ENCODE measurements around the gene ARHGAP33.

The ARHGAP33 gene

DNA sequence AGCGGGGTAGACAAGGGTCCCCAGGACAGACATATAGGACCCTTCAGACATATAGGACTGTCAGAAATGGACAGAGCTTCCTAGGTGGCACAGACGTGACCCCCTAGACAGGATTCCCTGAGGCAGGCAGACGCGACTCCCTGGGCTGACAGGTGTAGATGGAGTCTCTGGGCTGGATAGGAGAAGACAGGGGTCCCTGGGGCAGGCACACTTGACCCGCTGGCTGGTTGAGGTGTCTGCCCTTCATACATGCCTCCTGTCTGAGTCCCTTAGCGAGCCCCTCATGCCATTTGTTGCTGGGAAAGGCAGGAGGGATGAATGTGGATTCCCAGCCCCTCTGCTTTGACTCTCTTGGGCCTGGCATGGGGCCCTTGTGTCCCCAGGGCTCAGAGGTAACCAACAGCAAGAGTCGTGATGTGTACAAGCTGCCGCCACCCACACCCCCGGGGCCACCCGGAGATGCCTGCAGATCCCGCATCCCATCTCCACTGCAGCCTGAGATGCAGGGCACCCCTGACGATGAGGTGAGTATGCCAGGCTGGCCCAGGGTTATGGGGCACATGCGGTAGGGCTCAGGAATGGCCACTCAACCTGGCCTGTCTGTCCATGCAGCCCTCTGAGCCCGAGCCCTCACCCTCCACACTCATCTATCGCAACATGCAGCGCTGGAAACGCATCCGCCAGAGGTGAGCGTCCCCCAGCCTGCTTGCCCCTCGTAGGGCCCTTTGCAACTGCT lies 21.6 kb upstream of the ARHGAP33 start:
- no peak for DNase-seq

DNA sequence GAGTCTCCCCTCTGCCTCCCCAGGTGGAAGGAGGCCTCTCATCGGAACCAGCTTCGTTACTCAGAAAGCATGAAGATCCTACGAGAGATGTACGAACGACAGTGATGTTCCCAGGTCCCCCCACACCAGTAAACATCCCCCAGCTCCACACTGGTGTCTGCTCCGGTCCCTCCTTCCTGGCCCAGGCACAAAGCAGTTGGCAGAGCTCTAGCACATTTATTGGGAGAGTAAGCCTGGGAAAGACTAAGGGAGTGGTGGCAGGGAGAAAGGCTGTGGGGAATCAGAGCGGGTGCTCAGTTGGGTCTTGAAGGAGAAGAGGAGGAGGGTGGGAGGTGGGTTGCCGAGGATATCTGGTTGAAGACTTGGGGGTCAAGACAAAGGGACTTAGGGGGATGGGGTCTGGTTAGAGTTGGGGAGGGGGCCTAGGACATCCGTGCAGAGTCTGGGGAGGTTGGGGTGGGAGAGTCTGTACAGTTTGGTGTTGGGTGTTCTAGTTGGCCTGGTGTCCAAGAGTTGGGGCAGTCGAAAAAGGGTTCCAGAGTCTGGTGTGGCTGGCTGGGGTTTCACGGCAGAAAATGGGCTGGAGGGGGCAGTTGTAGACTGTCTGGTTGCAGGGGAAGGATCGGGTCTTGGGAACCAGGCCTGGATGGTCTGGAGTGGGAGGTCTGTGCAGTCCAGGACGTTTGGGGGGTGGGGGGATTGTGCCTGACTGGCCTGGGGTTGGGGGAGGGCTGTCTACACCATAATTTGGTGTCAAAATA lies 20.8 kb upstream of the ARHGAP33 start:
- Histone ChIP-seq H3K4me3 (ENCODE audit: low read depth, low read length) (no peak overlapping the region), H3K36me3 (peaks cover 5% of the 10 kb centered on the region), H3K27me3 (no peaks in the 10 kb centered on the region), H3K9me3 (no peaks in the 10 kb centered on the region), H3K4me1 (no peaks in the 10 kb centered on the region; the same call in 1 of the 2 replicates)
- TF ChIP-seq, protein P1, sequence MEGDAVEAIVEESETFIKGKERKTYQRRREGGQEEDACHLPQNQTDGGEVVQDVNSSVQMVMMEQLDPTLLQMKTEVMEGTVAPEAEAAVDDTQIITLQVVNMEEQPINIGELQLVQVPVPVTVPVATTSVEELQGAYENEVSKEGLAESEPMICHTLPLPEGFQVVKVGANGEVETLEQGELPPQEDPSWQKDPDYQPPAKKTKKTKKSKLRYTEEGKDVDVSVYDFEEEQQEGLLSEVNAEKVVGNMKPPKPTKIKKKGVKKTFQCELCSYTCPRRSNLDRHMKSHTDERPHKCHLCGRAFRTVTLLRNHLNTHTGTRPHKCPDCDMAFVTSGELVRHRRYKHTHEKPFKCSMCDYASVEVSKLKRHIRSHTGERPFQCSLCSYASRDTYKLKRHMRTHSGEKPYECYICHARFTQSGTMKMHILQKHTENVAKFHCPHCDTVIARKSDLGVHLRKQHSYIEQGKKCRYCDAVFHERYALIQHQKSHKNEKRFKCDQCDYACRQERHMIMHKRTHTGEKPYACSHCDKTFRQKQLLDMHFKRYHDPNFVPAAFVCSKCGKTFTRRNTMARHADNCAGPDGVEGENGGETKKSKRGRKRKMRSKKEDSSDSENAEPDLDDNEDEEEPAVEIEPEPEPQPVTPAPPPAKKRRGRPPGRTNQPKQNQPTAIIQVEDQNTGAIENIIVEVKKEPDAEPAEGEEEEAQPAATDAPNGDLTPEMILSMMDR (IDR thresholded peaks at IDR 0.05; ENCODE audit: low read depth, low read length): no peak
- DNase-seq: no peak

More for the DNA sequence above, 21.6 kb upstream of the ARHGAP33 start:
- peaks cover 5% of the 10 kb centered on the region; the same call in 1 of the 2 replicates for H3K36me3 ChIP-seq
- no peak overlapping the region for H3K4me3 ChIP-seq (ENCODE audit: low read depth, low read length)
- H3K27me3 ChIP-seq: no peaks in the 10 kb centered on the region
- H3K4me1 ChIP-seq: peaks cover 2% of the 10 kb centered on the region; the same call in 1 of the 2 replicates
- TF ChIP-seq, protein P1 (IDR thresholded peaks at IDR 0.05; ENCODE audit: low read depth, low read length): no peak
- no peaks in the 10 kb centered on the region for H3K9me3 ChIP-seq

DNA sequence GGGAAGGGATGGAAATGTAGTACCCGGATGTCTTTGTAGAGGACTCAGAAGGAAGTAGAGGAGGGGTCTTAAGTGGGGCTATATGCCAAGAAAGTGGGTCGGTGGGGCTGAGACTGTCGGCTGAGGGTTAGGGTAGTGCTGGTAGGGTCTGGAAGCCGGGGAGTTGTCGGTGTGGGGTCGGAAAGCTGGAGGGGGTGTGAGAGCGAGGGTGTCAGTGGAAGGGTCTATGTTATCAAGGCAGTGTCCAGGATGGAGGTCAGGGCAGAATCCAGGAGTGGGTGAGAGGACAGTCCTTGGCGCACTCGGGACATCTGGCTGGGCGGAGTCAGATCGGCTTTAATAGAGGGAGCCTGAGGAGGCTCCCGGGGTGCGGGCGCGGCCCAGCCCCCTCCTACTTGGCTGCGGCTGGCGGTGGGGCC lies 20.2 kb upstream of the ARHGAP33 start:
- TF ChIP-seq, protein P1 (IDR thresholded peaks at IDR 0.05; ENCODE audit: low read depth, low read length): no peak
- no peak for DNase-seq
- Histone ChIP-seq H3K4me3 (ENCODE audit: low read depth, low read length) (no peak overlapping the region), H3K27me3 (no peaks in the 10 kb centered on the region), H3K36me3 (peaks cover 5% of the 10 kb centered on the region), H3K9me3 (no peaks in the 10 kb centered on the region), H3K4me1 (no peaks in the 10 kb centered on the region; the same call in 1 of the 2 replicates)

DNA sequence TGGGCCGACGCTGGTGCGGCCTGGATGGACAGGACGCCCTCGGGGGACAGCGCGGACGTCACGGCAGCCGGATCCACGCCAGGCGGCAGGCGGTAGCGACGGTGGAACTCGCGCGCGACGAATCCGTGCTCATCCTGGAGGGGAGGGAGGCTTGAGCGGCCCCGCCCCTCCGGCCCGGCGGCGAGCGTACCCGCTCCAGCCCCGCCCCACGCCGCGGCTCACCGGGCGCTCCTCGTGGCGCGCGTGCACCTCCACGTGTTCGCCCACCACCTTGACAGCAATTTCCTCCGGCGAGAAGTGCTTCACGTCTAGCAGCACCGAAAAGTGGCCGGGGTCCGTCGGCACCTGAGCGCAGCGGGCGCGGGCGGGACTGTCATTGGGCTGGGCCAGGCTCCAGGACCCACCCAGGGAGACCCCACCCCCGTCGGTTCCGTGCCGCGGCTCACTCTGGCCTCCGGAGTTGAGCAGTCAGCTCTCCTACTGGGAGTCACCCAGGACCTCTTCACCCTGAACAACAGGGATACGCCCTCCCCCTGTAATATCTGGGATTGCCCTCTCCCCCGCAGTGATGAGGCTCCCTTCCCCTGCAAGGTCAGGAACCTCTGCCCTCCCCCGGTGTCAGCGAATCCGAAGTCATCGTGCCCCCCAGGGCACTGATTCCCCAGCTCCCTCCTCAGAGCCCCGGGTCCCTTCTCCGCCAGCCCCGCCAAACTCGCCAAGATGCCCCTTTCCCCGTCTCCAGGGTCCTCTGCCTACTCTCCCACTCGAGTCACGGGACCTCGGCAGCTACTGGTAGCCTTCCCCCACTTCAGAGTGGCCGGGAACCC lies 19.6 kb upstream of the ARHGAP33 start:
- H3K4me3 ChIP-seq (ENCODE audit: low read depth, low read length): no peak overlapping the region

DNA sequence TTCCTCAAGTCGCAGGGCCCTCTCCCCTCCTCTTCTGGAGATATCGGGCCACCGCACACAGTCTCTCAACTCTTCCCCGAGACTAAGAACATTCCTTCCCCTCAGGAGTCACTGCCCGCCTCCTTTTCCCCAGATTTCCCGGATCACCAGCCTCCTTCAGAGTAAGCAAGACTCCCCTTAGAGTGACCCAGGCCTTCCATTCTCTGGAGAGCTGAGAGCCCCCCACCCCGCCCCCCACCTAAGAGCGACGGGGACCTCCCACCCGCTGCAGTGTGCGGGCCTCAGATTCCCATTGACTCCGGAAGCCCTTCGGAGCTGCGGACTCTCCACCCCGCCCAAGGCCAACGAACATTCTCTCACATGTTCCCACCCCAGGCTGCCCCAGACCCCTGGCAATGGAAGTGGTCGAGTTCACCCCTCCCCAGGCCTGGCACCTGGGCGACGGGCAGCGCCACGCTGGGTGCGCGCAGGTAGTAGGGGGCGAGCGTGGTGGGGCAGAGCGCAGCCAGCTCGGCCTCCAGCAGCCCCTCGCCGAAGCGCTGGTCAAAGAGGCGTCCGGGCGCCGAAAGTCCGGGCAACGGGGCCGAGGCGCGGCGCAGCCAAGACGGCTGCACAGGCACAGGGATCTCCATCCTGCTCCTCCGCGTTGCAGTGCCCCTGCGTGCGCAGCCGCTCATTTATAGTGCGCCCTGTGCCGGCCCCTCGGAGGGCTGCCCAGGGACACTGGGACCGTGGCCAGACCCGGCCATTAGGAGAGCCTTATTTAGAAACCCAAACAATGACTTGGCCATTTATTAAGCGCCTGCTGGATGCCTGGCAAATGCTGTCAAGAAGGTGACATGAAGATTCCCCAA lies 18.8 kb upstream of the ARHGAP33 start, which contains the start of gene HSPB6:
HSPB6 (minus strand) TSS at position 653 of the 854 bp plus-strand sequence; CDS start at position 632, 21 bp downstream.
- no peaks in the 10 kb centered on the region for H3K9me3 ChIP-seq
- peaks cover 13% of the 10 kb centered on the region for H3K36me3 ChIP-seq
- no peaks in the 10 kb centered on the region for H3K27me3 ChIP-seq
- DNase-seq: no peak
- no peaks in the 10 kb centered on the region; the same call in 1 of the 2 replicates for H3K4me1 ChIP-seq
- peak within 1 kb of the TSS; percentile 92 for H3K4me3 ChIP-seq (ENCODE audit: low read depth, low read length)
- TF ChIP-seq, protein P1 (IDR thresholded peaks at IDR 0.05; ENCODE audit: low read depth, low read length): no peak

More for the DNA sequence above, 19.6 kb upstream of the ARHGAP33 start:
- Histone ChIP-seq H3K36me3 (peaks cover 8% of the 10 kb centered on the region), H3K27me3 (no peaks in the 10 kb centered on the region), H3K4me1 (no peaks in the 10 kb centered on the region; the same call in 1 of the 2 replicates), H3K9me3 (no peaks in the 10 kb centered on the region)
- TF ChIP-seq, protein P1 (IDR thresholded peaks at IDR 0.05; ENCODE audit: low read depth, low read length): no peak
- DNase-seq: no peak

Measured in BE2C (cell line).